Breast epithelium (tissue), 3 donors: ENCODE data around the gene USP8.

Experiments used
- POLR2A ChIP-seq: fragments of 450-650 bp; IDR thresholded peaks from one replicate; pipeline ENCODE4 v1.6.1; 2016; ENCODE audit warnings: antibody characterized with exemption, mild to moderate bottlenecking, moderate library complexity
- TF ChIP-seq, protein P1 (sequence below), 3 donors: fragments of 450-650 bp; IDR thresholded peaks; one replicate each; pipeline ENCODE4 v1.5.1; 2016 to 2017; ENCODE audit warnings: antibody characterized with exemption in 3 of 3, mild to moderate bottlenecking in 3 of 3, moderate library complexity in 3 of 3

DNA sequence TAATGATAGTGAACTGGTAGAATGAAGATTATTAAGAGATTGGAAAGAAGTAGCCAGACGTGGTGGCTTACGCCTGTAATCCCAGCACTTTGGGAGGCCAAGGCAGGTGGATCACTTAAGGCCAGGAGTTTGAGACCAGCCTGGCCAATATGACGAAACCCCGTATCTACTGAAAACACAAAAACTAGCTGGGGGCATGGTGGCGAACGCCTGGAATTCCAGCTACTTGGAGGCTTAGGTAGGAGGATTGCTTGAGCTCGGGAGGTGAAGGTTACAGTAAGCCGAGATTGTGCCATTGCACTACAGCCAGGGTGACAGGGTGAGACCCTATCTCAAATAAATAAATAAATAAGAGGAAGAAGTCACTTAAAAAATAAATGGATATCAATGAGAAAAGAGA is 14.0 kb downstream of the USP8 start:
- TF ChIP-seq, protein P1, sequence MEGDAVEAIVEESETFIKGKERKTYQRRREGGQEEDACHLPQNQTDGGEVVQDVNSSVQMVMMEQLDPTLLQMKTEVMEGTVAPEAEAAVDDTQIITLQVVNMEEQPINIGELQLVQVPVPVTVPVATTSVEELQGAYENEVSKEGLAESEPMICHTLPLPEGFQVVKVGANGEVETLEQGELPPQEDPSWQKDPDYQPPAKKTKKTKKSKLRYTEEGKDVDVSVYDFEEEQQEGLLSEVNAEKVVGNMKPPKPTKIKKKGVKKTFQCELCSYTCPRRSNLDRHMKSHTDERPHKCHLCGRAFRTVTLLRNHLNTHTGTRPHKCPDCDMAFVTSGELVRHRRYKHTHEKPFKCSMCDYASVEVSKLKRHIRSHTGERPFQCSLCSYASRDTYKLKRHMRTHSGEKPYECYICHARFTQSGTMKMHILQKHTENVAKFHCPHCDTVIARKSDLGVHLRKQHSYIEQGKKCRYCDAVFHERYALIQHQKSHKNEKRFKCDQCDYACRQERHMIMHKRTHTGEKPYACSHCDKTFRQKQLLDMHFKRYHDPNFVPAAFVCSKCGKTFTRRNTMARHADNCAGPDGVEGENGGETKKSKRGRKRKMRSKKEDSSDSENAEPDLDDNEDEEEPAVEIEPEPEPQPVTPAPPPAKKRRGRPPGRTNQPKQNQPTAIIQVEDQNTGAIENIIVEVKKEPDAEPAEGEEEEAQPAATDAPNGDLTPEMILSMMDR (IDR thresholded peaks at IDR 0.05) = no peak
- TF ChIP-seq POLR2A = no peak
